IMR-90 (cell line): Measurements from ENCODE around the gene CD151. TPM values are rescaled to one million over a fixed set of nuclear protein-coding genes. Genes with fewer than 3 reads are reported as not detected.

Source experiments
- ATAC-seq: fragments of 200-7000 bp; cut with Tn5 transposase; 2 replicates; pipeline ENCODE4 v1.9.1; 2020; ENCODE audit warnings: low read depth, mild to moderate bottlenecking, moderate library complexity
- BruUV-seq: library from RNA; stranded (reverse); fragments of 400-500 nt; replicated peaks from 2 replicates; lab custom pipeline; 2021; lab: Mats Ljungman, UMichigan
- CTCF ChIA-PET: fragments of 300-600 bp; formaldehyde crosslinking; extraction: SDS; loops from one replicate; lab custom pipeline; 2021; ENCODE audit warnings: antibody characterized with exemption; lab: Yijun Ruan, JAX
- POLR2A ChIA-PET: fragments of 300-600 bp; sonication (Branson Sonifier 250); formaldehyde crosslinking; loops from one replicate; lab custom pipeline; 2022; ENCODE audit warnings: antibody characterized with exemption; ENCODE audit not compliant: unreplicated experiment; lab: Charles Lee
- DNase-seq: peaks from one replicate; pipeline ENCODE4 v3.0.0; 2013
- H2AFZ ChIP-seq: replicated peaks from 2 replicates; pipeline ENCODE3; 2013; ENCODE audit warnings: low read length, mild to moderate bottlenecking; ENCODE audit not compliant: poor library complexity
- H2AK5ac ChIP-seq: 2 replicates; pipeline ENCODE4 v1.6.1; 2013; ENCODE audit warnings: low read depth, low read length, inconsistent platforms
- H2AK9ac ChIP-seq: replicated peaks from 2 replicates; pipeline ENCODE3; 2013; ENCODE audit warnings: mild to moderate bottlenecking, low read depth, low read length, moderate library complexity; ENCODE audit not compliant: poor library complexity
- H2BK120ac ChIP-seq: 2 replicates; pipeline ENCODE4 v1.6.1; 2013; ENCODE audit warnings: low read depth, low read length, inconsistent platforms
- H2BK15ac ChIP-seq: 3 replicates; pipeline ENCODE4 v1.6.1; 2013; ENCODE audit warnings: low read depth, low read length, inconsistent platforms
- H2BK20ac ChIP-seq: 2 replicates; pipeline ENCODE4 v1.6.1; 2013; ENCODE audit warnings: low read depth, mild to moderate bottlenecking, inconsistent platforms, low read length, moderate library complexity
- H2BK5ac ChIP-seq: 2 replicates; pipeline ENCODE4 v1.6.1; 2013; ENCODE audit warnings: mild to moderate bottlenecking, low read depth, low read length, inconsistent platforms; ENCODE audit not compliant: poor library complexity, severe bottlenecking
- H3K14ac ChIP-seq: replicated peaks from 2 replicates; pipeline ENCODE4 v1.6.1; 2013; ENCODE audit warnings: low read depth, low read length, inconsistent platforms
- H3K18ac ChIP-seq: 2 replicates; pipeline ENCODE4 v1.6.1; 2013; ENCODE audit warnings: low read depth, low read length, control low read depth
- H3K23ac ChIP-seq: 2 replicates; pipeline ENCODE4 v1.6.1; 2013; ENCODE audit warnings: low read depth, low read length, inconsistent platforms
- H3K27ac ChIP-seq: 2 replicates; pipeline ENCODE4 v1.5.1; 2013; ENCODE audit warnings: mild to moderate bottlenecking, control low read depth, low read length; ENCODE audit not compliant: insufficient read depth
- H3K27me3 ChIP-seq: 2 replicates; pipeline ENCODE4 v1.6.1; 2013; ENCODE audit warnings: low read length; ENCODE audit not compliant: control insufficient read depth, insufficient read depth
- H3K36me3 ChIP-seq: 2 replicates; pipeline ENCODE4 v1.6.1; 2013; ENCODE audit warnings: low read length, mixed read lengths; ENCODE audit not compliant: control insufficient read depth, insufficient read depth
- H3K4ac ChIP-seq: 2 replicates; pipeline ENCODE4 v1.6.1; 2013; ENCODE audit warnings: low read depth, low read length, inconsistent platforms
- H3K4me1 ChIP-seq: 2 replicates; pipeline ENCODE4 v1.6.1; 2013; ENCODE audit warnings: low read length, mixed read lengths; ENCODE audit not compliant: control insufficient read depth, insufficient read depth
- H3K4me2 ChIP-seq: 2 replicates; pipeline ENCODE4 v1.6.1; 2013; ENCODE audit warnings: low read depth, mild to moderate bottlenecking, control low read depth, low read length, moderate library complexity
- H3K4me3 ChIP-seq: 2 replicates; pipeline ENCODE4 v1.5.1; 2013; ENCODE audit warnings: low read depth, mild to moderate bottlenecking, control low read depth, low read length, moderate library complexity; ENCODE audit not compliant: insufficient read depth
- H3K56ac ChIP-seq: 2 replicates; pipeline ENCODE4 v1.6.1; 2013; ENCODE audit warnings: low read length, inconsistent platforms; ENCODE audit not compliant: insufficient read depth; ENCODE audit errors: extremely low read depth
- H3K79me1 ChIP-seq, 2 experiments: 2 replicates each; pipeline ENCODE4 v1.6.1; 2013; ENCODE audit warnings: low read length in 2 of 2, inconsistent platforms in 1 of 2, low read depth in 1 of 2
- H3K9ac ChIP-seq: 2 replicates; pipeline ENCODE4 v1.6.1; 2013; ENCODE audit warnings: low read depth, low read length, control low read depth
- H3K9me1 ChIP-seq: 2 replicates; pipeline ENCODE4 v1.6.1; 2013; ENCODE audit warnings: low read length, inconsistent platforms; ENCODE audit not compliant: insufficient read depth
- H3K9me3 ChIP-seq: 2 replicates; pipeline ENCODE4 v1.6.1; 2013; ENCODE audit warnings: low read length; ENCODE audit not compliant: control insufficient read depth, insufficient read depth
- H4K20me1 ChIP-seq: 2 replicates; pipeline ENCODE4 v1.6.1; 2013; ENCODE audit warnings: low read length, inconsistent platforms; ENCODE audit not compliant: insufficient read depth
- H4K5ac ChIP-seq: 2 replicates; pipeline ENCODE4 v1.6.1; 2013; ENCODE audit warnings: mild to moderate bottlenecking, low read depth, low read length, control low read depth
- H4K8ac ChIP-seq, 2 experiments: 2 replicates each; pipeline ENCODE4 v1.6.1; 2013; ENCODE audit warnings: low read depth in 2 of 2, low read length in 2 of 2, control low read depth in 1 of 2, inconsistent platforms in 1 of 2
- H4K91ac ChIP-seq: 2 replicates; pipeline ENCODE4 v1.6.1; 2013; ENCODE audit warnings: low read depth, low read length, inconsistent platforms; ENCODE audit not compliant: insufficient read depth
- CEBPB ChIP-seq: IDR thresholded peaks from 2 replicates; pipeline ENCODE4 v1.6.1; 2012; ENCODE audit warnings: low read depth, low read length, improper control_type of control experiment
- MXI1 ChIP-seq: IDR thresholded peaks from 2 replicates; pipeline ENCODE4 v1.6.1; 2012; ENCODE audit warnings: low read depth, mild to moderate bottlenecking, low read length, moderate library complexity, borderline replicate concordance
- POLR2A ChIP-seq: IDR thresholded peaks from 2 replicates; pipeline ENCODE4 v1.6.1; 2012; ENCODE audit warnings: mild to moderate bottlenecking, low read depth, low read length
- RCOR1 ChIP-seq: IDR thresholded peaks from 2 replicates; pipeline ENCODE4 v1.6.1; 2012; ENCODE audit warnings: mild to moderate bottlenecking, low read length, improper control_type of control experiment; ENCODE audit not compliant: insufficient replicate concordance
- RFX5 ChIP-seq: IDR thresholded peaks from 2 replicates; pipeline ENCODE4 v1.8.0; 2012; ENCODE audit warnings: low read depth, mild to moderate bottlenecking, low read length, moderate library complexity
- WGBS, 2 experiments: methylation state at CpG; one replicate each; pipeline versions ENCODE4 v1.1.5 to v1.1.7; 2013; ENCODE audit warnings: missing lambda C conversion rate in 2 of 2; ENCODE audit not compliant: insufficient read length in 1 of 2; ENCODE audit errors: extremely low coverage in 2 of 2; 5-methylcytosine and 5-hydroxymethylcytosine counted together
- dilution Hi-C: fragments of 300-500 bp; cut with HindIII; formaldehyde crosslinking; loops from one replicate; pipeline ENCODE4 v1.14.3; 2018; ENCODE audit warnings: low sequenced_read_pairs; ENCODE audit not compliant: unreplicated experiment
- in situ Hi-C: fragments of 300-500 bp; cut with MboI; formaldehyde crosslinking; loops from 3 replicates; pipeline ENCODE4 v1.14.3; 2019; ENCODE audit warnings: low sequenced_read_pairs, inconsistent platforms, mixed read lengths
- intact Hi-C: fragments of 100-400 bp; cut with micrococcal nuclease; formaldehyde crosslinking; loops from 2 replicates; pipeline ENCODE4 v1.10.0; 2022
- polyA plus RNA-seq, 3 experiments: library from polyadenylated mRNA; depleted of rRNA; stranded (reverse); fragments of >200 nt; gene quantifications; 2 replicates each; pipeline ENCODE4 v1.2.3, GENCODE V29; 2012; ENCODE audit warnings: low replicate concordance in 1 of 3
- total RNA-seq: library from RNA; depleted of rRNA; stranded (reverse); fragments of >200 nt; gene quantifications from 2 replicates; pipeline ENCODE4 v1.2.3, GENCODE V29; 2012

The CD151 gene
- total and polyA plus RNA-seq, 2 of the 4 experiments (the other 2 are of a cell fraction), result 1,150 to 1,267 TPM

GRCh38 chr11:791658-792534, 40.9 kb upstream of the CD151 start:
- intact Hi-C loops, result no loop called here
- DNase-seq, result no peak
- H2BK120ac ChIP-seq, result no peak overlapping the region
- BruUV-seq, result no TSS peak
- H3K9me1 ChIP-seq, result peaks cover 6% of the 10 kb centered on the region; the same call in 1 of the 2 replicates
- H3K4ac ChIP-seq, result no peak overlapping the region
- no peak overlapping the region for H2BK15ac ChIP-seq
- peaks cover 23% of the 10 kb centered on the region; the same call in 1 of the 2 replicates for H3K36me3 ChIP-seq
- no peak for TF ChIP-seq POLR2A
- no peak for TF ChIP-seq CEBPB
- TF ChIP-seq MXI1, result no peak
- TF ChIP-seq RCOR1, result no peak
- TF ChIP-seq RFX5, result no peak
- peaks cover 7% of the 10 kb centered on the region for H4K20me1 ChIP-seq
- H3K56ac ChIP-seq, result no peak overlapping the region
- no peak overlapping the region for H4K91ac ChIP-seq
- no peak overlapping the region for H3K9ac ChIP-seq
- dilution Hi-C loops, result no loop called here
- no peak overlapping the region for H2AK9ac ChIP-seq
- no peak overlapping the region for H4K5ac ChIP-seq
- no peak overlapping the region for H3K4me3 ChIP-seq
- H2AK5ac ChIP-seq, result no peak overlapping the region
- no peak overlapping the region for H3K23ac ChIP-seq
- no peak overlapping the region for H3K18ac ChIP-seq
- in situ Hi-C loops, result no loop called here
- H3K27me3 ChIP-seq, result no peaks in the 10 kb centered on the region
- H2BK20ac ChIP-seq, result no peak overlapping the region
- H3K14ac ChIP-seq, result no peak overlapping the region
- no peak for ATAC-seq
- ChIA-PET POLR2A (interaction anchor here (0.6 kb wide), 1 partner anchor 88 kb away, joined by 3 read pairs; no protein-coding TSS in a partner anchor), CTCF (no interaction called here)
- H4K8ac ChIP-seq, result no peak overlapping the region
- H3K27ac ChIP-seq, result no peak overlapping the region
- H2AFZ ChIP-seq, result no peak overlapping the region
- H2BK5ac ChIP-seq, result no peak overlapping the region
- peaks cover 12% of the 10 kb centered on the region for H3K4me1 ChIP-seq
- no peak overlapping the region for H3K4me2 ChIP-seq
- H3K9me3 ChIP-seq, result no peaks in the 10 kb centered on the region
- H3K79me1 ChIP-seq, result peaks cover 0 to 27% of the 10 kb centered on the region in 2 experiments; a peak in 3 of 4 replicates
- WGBS, 2 experiments, result 95% methylated on average over 7 of the region's 49 CpGs; no CpG with 5 or more reads in 1 of the 2 experiments
